ENCODE results near the gene FILIP1.

Gene FILIP1

DNA sequence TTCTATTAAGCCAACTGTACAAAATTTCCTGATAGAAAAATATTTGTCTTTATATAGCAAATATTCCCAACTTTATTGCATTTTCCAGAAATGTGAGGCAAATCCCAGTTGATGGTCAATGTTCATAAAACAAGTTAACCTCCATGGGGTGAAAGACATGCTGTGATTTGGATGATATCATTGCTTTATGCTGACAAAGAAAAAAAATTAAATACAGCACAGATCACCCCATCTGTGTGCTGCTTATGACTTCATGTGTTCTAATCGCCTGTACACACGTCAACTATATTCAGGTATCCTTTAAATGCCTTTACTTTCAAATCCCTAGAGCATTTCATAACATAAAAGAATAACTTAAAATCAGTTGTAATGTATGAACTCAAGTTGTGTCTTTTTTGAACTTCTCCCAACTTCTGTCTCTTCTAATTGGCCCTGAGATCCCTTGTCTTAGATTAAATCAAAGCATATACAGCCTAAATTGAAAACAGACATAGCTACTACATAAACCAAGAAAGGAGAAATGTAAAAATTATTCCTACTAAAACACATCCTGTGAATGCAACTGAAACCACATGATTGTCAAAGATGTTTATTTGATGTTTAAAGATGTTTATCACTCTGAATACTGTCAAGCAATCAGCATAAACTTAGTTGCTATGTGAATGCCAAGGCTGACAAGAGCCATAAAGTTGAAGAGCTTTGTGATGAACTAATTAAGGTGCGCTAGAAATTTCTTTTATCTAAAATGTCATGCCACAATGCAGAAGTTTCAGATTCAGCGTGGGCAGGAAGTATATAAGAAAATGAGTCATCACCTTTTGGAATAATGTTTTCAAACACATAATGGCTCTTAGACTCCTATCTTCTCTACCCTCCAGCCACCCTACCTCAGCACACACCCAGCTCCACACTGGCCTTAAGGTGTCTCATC, 68.7 kb downstream of the FILIP1 start:
- Histone ChIP-seq H3K27ac (no peak overlapping the region), H3K4me1 (no peaks in the 10 kb centered on the region)
- TF ChIP-seq Cebpa-rat (IDR thresholded peaks at IDR 0.05): no peak

DNA sequence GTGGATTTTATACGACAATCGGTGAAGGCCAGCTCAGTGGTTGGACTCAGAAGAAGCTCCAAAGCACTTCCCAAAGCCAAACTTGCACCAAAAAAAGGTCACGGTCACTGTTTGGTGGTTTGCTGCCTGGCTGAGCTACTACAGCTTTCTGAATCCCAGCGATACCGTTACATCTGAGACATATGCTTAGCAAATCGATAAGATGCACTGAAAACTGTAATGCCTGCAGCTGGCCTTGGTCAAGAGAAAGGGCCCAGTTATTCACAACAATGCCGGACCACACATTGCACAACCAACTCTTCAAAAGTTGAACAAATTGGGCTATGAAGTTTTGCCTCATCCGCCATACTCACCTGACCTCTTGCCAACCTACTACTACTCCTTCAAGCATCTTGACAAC, 70.2 kb downstream of the FILIP1 start:
- H3K4me2 ChIP-seq: no peak overlapping the region
- H3K9me3 ChIP-seq: no peaks in the 10 kb centered on the region
- H4K20me1 ChIP-seq: no peaks in the 10 kb centered on the region
- no peaks in the 10 kb centered on the region for H3K36me3 ChIP-seq
- no peaks in the 10 kb centered on the region for H3K4me1 ChIP-seq
- H3K9ac ChIP-seq: no peak overlapping the region
- no peaks in the 10 kb centered on the region for H3K27me3 ChIP-seq
- no peak for TF ChIP-seq Cebpa-rat (IDR thresholded peaks at IDR 0.05)
- H3K27ac ChIP-seq: no peak overlapping the region
- H3K4me3 ChIP-seq: no peak overlapping the region

More for the DNA sequence above, 68.7 kb downstream of the FILIP1 start:
- H4K20me1 ChIP-seq: no peaks in the 10 kb centered on the region
- H3K9me3 ChIP-seq: 0 out of 2 replicates have a peak, but pooled peaks cover 2% of the 10 kb centered on the region
- no peaks in the 10 kb centered on the region for H3K27me3 ChIP-seq
- H3K9ac ChIP-seq: no peak overlapping the region
- no peaks in the 10 kb centered on the region for H3K36me3 ChIP-seq
- no peak overlapping the region for H3K4me3 ChIP-seq
- H3K4me2 ChIP-seq: no peak overlapping the region

DNA sequence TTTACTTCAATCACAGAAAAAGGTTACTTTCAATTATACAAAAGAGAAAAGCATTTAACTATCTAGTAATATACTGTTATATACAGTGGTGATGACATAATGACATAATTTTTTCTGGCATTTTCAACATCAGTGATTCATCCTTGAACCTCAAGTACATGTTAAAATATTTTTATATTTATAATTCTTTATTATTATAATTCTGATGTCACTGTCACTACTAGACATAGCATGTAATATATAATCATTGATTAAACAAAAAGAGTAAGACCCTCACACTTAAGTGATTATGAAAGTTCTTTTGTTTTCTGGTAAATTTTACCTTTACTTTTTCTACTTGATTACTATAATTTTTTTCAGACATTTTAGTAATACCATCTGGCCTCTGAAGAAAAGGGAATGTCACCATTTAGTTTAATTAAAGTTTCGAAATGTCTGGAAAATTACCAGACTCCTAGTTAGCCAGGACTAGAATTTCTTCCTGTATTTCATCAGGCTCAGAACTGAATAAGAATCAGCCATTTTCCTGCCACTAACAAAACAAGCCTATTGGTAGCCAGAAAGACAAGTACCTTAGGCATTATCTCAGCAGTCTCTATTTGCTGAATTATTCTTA, 71.5 kb downstream of the FILIP1 start:
- Histone ChIP-seq H3K9me3 (no peaks in the 10 kb centered on the region), H3K4me1 (no peaks in the 10 kb centered on the region), H3K4me3 (no peak overlapping the region), H3K27me3 (no peaks in the 10 kb centered on the region), H3K36me3 (no peaks in the 10 kb centered on the region), H3K27ac (no peak overlapping the region), H4K20me1 (no peaks in the 10 kb centered on the region), H3K9ac (no peak overlapping the region), H3K4me2 (no peak overlapping the region)
- TF ChIP-seq Cebpa-rat (IDR thresholded peaks at IDR 0.05): no peak

DNA sequence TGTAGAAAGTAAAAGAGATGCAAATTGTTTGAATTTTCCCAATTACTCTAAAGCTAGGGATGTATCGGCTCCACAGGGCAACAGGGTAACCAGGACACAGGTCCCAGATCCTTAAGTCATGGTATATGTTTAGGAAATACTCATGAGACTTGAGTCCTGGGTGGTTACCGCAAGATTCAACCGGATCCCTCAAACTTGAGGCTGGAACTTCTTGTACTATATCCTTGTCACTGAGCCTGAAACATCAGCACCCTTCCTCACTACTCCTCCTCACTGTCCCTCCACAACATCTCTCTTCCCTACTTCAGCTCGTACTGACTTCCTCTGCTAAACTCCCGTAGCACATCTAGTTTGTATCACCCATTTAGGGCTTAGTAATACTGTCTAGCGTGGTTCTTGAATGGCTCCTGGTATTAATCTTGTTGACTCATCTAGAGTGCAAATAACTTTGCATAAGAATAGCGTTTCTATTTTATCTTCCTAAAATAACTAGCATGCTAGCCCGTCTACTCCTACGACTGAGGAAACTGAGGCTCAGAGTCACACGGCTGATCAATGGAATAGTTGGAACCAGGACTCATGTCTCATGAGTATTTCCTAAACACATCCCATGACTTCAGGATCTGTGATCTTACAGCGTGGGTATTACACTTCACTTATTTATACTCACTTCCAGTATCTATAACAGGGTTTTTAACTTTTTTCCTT, 72.1 kb downstream of the FILIP1 start:
- Histone ChIP-seq H3K36me3 (no peaks in the 10 kb centered on the region), H3K9me3 (no peaks in the 10 kb centered on the region), H3K4me3 (no peak overlapping the region), H3K4me1 (no peaks in the 10 kb centered on the region), H4K20me1 (no peaks in the 10 kb centered on the region), H3K9ac (no peak overlapping the region), H3K4me2 (no peak overlapping the region), H3K27me3 (no peaks in the 10 kb centered on the region), H3K27ac (no peak overlapping the region)
- no peak for TF ChIP-seq Cebpa-rat (IDR thresholded peaks at IDR 0.05)

DNA sequence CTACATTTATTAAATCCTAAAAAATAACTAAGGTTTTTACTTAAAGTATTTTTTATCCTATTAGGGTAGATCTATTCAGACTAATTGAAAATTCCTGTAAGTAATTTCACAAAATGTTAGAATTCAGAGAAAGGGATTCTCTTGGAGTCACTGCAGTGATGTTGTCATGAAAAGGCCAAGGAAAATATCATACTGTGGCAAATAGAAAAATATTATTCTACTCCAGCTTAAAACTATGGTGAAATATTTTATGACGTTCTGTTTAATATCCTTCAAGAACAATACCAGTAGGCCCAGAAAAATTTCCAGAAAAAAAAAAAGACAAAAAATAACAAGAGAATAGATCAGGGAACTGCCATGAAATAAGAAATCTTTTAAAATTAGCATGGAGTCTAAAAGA, 73.6 kb downstream of the FILIP1 start:
- Histone ChIP-seq H4K20me1 (no peaks in the 10 kb centered on the region), H3K4me1 (no peaks in the 10 kb centered on the region), H3K27ac (no peak overlapping the region), H3K9ac (no peak overlapping the region), H3K4me3 (no peak overlapping the region), H3K4me2 (no peak overlapping the region), H3K36me3 (no peaks in the 10 kb centered on the region), H3K9me3 (no peaks in the 10 kb centered on the region), H3K27me3 (no peaks in the 10 kb centered on the region)
- TF ChIP-seq Cebpa-rat (IDR thresholded peaks at IDR 0.05): no peak

DNA sequence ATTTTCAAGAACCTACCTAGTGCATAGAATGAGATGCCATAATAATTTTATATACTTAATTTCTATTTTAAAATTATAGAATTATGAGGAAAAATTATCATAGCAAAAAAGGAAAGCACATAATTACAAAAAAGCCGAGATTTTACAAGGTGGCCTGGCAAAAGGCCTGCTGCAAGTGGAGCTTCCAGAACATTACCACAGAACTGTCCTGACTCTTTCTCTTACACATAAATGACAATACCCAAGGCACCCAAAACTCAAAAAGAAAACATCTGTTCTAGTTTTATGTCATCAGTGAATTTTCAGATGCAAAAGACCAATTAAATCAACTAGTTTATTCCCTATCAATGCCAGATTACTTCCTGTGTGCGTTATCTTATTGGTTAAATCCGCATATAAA, 74.2 kb downstream of the FILIP1 start:
- no peak for TF ChIP-seq Cebpa-rat (IDR thresholded peaks at IDR 0.05)
- Histone ChIP-seq H4K20me1 (no peaks in the 10 kb centered on the region), H3K9me3 (no peaks in the 10 kb centered on the region), H3K4me1 (no peaks in the 10 kb centered on the region), H3K27me3 (no peaks in the 10 kb centered on the region), H3K4me2 (no peak overlapping the region), H3K9ac (no peak overlapping the region), H3K4me3 (no peak overlapping the region), H3K27ac (no peak overlapping the region), H3K36me3 (no peaks in the 10 kb centered on the region)

DNA sequence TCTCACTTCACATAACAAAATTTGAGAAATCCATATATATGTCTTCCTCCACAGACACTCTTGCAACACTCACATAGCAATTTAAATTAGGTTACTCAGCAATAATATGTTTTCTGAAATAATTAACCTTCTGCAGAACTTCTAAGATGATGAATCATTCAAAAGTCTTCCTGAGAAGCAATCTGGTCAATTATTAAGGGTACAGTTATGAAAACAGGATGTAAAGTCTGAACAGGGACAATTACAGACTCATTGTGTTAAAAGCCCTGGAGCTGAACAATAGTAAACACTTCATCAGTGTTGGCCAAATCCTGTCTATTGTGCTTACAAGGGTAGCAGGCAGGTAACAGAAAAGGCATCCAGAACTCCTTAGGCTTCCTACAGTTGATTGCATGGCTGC, 75.4 kb downstream of the FILIP1 start:
- Histone ChIP-seq H3K9me3 (no peaks in the 10 kb centered on the region), H3K4me3 (no peak overlapping the region), H4K20me1 (no peaks in the 10 kb centered on the region), H3K36me3 (no peaks in the 10 kb centered on the region), H3K4me1 (peaks cover 1% of the 10 kb centered on the region; the same call in 1 of the 2 replicates), H3K4me2 (no peak overlapping the region), H3K27ac (no peak overlapping the region), H3K9ac (no peak overlapping the region), H3K27me3 (no peaks in the 10 kb centered on the region)
- TF ChIP-seq Cebpa-rat (IDR thresholded peaks at IDR 0.05): no peak

DNA sequence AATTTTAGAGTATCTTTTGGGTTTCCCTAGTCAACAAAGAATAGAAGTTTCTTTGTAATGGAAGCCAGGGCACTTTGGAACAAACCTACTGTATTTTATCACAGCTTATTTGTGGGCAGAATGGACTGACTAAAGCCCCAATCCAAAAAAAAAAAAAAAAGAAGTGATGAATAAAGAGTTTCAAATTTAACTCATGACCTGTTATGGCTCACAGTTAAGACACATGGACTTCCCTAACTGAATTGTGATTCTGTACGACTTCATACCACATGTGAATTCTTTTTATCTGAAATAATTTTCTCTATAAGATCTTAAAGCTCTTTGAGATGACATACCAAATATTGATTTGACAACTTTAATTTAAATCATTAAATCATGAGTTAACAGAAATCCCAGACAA, 77.2 kb downstream of the FILIP1 start:
- H3K27ac ChIP-seq: no peak overlapping the region
- H3K27me3 ChIP-seq: no peaks in the 10 kb centered on the region
- H3K9ac ChIP-seq: no peak overlapping the region
- H3K4me2 ChIP-seq: no peak overlapping the region
- no peaks in the 10 kb centered on the region for H3K9me3 ChIP-seq
- TF ChIP-seq Cebpa-rat (IDR thresholded peaks at IDR 0.05): no peak
- H4K20me1 ChIP-seq: no peaks in the 10 kb centered on the region
- H3K4me3 ChIP-seq: no peak overlapping the region
- peaks cover 5% of the 10 kb centered on the region for H3K4me1 ChIP-seq
- no peaks in the 10 kb centered on the region for H3K36me3 ChIP-seq

DNA sequence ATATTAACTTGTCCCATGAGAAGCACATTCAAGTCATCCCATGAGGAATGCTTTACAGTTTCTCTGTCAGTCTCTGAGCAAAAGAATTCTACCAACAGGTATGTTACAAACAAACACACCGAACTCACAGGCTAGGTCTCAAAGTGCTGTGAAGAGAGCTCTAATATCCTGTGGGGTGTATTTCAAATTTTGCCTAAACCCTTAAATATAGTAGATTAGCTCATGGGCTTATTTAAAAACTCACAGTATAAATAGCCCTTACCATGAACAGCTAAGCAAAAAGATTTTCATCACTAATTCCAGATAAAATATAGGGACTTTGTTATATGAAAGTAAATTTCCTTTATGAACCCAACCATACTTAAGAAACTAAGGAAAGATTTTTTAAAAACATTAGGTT, 77.8 kb downstream of the FILIP1 start:
- H3K4me3 ChIP-seq: no peak overlapping the region
- H4K20me1 ChIP-seq: no peaks in the 10 kb centered on the region
- no peak overlapping the region for H3K9ac ChIP-seq

More for the DNA sequence above, 77.8 kb downstream of the FILIP1 start:
- no peak for TF ChIP-seq Cebpa-rat (IDR thresholded peaks at IDR 0.05)
- no peak overlapping the region for H3K27ac ChIP-seq
- peaks cover 5% of the 10 kb centered on the region for H3K4me1 ChIP-seq
- no peaks in the 10 kb centered on the region for H3K9me3 ChIP-seq
- no peaks in the 10 kb centered on the region for H3K36me3 ChIP-seq
- no peaks in the 10 kb centered on the region for H3K27me3 ChIP-seq
- H3K4me2 ChIP-seq: no peak overlapping the region
